Astrocyte of the hippocampus (primary cell): ENCODE measurements around the gene EVI5.

ENCODE experiments used
- DNase-seq: peaks from one replicate; pipeline ENCODE4 v3.0.0; 2011; ENCODE audit warnings: low read depth, low spot score

Gene EVI5

DNA sequence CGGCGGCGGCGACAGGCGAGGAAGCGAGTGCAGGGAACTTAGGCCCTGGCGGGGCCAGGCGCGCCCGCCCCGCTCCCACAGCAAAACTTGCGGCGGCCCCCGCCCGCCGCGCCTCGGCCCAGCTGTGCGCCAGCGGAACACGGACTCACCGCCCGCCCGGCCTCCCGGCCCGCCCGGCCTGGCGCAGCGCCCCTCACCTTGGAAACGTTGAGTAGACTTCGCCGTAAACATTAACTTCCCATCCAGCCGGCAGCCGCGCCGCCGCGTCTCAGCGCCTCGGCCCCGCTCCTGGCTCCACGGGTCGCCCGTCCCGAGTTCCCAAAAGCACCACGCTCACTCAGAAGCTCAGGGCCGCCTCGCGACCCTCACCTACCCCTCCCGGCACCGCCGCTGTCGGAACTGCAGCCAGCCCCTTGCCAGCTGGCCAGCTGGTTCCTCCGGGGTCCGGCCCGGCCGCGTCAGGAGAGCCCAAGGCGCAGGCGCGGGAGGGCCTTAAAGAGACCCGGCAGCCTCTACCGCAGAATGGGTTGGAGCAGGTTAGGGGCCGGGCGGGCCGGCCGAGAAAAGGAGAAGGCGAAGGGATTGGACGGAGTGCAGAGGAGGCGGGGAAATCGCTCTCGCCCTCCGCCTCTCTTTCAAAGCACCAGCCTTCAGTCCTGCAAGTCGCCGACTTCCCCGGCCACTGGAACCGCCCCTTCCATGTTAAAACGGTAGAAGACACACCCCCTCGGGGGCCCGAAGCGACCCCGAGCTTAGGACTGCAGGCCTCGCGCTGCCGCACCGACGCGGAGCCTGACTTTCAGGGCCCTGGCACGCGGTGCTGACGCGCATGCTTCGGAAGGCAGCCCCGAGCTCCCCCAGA lies at the start of gene EVI5:
Gene EVI5 (minus strand): TSS at position 470 of the 862 bp plus-strand sequence. CDS start 48,562 bp downstream, outside the sequence.
- peak; percentile 99 for DNase-seq

DNA sequence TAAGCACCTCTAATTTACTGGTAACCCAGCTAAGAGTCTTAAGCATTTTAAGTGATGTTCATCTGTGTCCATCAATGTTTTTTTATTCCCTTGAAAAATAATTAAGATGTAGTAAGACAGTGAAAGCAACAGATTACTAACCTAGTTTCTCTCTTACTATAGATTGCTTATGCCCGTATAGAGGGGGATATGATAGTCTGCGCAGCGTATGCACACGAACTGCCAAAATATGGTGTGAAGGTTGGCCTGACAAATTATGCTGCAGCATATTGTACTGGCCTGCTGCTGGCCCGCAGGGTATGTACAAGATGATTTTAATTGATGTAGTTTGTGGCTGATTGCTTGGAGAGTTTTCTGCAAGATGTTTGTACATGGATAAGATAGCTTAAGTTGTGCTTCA lies 49.7 kb upstream of the EVI5 start:
- DNase-seq = no peak

DNA sequence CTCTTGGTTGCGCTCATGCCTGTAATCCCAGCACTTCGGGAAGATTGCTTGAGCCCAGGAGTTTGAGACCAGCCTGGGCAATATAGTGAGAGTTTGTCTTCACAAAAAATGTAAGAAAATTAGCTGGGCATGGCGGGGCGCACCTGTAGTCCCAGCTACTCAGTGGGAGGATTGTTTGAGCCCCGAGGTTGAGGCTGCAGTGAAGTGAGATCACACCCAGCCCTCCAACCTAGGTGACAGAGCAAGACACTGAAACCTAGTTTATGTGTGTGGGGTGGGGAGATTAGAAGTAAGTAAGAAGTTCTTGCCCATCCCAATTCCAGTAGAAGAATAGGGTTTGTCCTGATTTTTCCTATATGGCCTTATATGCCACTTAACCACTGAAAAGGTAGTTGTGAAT lies 48.9 kb upstream of the EVI5 start:
- no peak for DNase-seq

DNA sequence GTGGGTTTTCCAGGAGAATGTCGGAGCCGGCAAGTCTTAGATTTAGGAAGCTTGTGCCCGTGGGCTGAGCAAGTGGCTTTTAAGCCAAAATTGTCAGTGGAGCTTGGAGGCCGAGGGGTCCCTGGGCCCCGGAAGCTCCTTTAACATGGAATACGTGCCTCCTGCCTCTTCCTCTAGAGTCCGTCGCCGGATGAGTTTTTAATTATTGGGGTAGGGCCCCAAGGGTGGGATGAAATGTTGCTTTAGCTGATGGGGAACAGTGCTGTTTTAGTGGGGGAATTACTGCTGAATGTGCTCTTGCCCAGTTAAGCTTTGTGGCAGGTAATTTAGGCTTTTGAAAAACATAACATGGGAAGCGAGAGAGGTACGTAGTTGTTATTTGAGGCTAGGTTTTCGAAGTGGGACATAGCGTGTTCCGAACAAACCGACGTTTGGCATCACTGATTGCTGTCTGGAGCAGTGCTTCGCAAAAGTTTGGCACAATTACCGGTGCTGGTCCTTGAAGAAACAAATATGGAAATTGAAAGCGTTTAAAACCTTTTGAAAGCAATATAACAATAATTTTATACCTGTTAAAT lies 47.7 kb upstream of the EVI5 start:
- peak; percentile 35 for DNase-seq

DNA sequence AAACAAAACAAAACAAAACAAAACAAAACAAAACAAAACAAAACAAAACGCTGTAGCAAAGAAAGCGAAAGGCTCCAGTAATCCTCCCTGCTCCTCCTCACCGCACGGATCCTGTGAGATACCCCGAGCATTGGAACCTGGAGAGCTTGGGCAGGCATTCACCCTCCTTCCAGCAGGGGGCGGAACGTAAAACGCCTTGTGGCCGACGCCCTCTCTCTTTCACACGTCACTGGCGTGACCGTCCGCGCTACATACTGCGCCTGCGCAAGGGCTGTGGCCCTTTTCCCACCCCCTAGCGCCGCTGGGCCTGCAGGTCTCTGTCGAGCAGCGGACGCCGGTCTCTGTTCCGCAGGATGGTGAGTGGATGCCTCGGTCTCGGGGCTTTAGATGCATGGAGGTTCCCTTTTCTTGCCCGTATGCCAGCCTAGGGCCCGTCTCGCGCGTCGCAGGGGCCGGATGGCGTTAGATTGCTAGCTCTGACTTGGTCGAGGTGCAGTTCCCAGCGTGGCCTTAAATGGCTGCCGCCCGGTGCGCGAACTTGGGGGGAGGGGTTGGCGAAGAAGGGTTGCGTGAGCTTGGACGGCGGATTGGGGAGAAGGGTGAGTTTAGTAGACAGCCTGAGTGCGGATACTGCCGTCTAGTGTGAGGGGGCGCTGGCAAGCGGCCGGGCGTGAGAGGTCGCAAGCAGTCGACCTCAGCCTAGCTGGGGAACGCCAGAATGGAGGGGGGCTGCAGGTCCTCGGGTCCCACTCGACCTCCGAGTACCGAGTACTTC lies 47.0 kb upstream of the EVI5 start, which contains the start of gene RPL5:
Gene RPL5 (plus strand): TSS at position 279 of the 775 bp plus-strand sequence. CDS start 75 bp downstream, at position 354.
- peak; percentile 99 for DNase-seq

DNA sequence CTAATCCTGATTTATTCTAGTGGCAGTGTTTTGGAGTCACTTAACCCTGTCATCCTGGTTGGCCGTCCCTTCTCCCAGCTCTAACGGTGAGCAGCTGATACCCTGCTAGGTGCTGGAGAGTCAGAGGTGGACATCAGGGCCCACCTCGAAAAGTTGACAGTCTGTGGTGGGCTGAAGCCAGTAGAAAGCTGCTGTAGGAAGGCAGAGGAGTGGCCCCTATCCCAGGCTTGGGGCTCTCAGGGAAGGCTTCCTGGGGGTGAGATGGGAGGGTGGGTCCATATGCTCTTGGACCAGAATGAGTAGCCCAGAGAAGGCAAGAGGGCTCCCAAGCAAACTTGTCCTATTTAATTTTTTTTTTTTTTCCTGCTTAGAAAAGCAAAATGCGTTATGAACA lies 46.5 kb upstream of the EVI5 start:
- peak; percentile 11 for DNase-seq

DNA sequence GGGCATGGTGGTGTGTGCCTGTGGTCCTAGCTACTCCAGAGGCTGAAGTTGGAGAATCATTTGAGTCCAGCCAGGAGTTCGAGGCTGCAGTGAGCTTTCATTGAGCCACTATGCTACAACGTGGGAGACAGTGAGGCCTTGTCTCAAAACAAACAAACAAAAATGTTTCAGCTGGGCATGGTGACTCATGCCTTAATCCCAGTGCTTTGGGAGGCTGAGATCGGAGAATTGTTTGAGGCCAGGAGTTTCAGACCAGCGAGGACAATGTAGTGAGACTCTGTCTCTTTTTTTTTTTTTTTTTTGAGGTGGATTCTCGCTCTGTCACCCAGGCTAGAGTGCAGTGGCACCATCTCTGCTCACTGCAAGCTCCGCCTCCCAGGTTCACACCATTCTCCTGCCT lies 41.9 kb upstream of the EVI5 start:
- no peak for DNase-seq

DNA sequence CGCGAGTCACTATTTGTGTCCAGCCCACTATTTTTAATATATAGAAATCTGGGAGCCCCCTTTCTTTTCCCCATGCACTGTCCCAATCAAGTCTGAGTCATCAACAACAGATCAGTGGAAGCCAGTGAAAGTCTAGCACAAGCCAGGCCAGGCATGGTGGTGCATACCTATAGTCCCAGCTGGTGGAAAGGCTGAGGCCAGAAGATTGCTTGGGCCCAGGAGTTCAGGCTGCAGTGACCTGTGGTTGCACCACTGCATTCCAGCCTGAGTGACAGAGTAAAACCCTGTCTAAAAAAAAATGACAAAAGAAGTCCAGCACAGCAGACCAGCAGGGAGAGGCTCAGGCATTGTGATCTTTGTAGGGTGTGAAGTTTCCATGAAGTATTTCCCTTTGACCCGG lies 38.0 kb upstream of the EVI5 start:
- peak; percentile 71 for DNase-seq

DNA sequence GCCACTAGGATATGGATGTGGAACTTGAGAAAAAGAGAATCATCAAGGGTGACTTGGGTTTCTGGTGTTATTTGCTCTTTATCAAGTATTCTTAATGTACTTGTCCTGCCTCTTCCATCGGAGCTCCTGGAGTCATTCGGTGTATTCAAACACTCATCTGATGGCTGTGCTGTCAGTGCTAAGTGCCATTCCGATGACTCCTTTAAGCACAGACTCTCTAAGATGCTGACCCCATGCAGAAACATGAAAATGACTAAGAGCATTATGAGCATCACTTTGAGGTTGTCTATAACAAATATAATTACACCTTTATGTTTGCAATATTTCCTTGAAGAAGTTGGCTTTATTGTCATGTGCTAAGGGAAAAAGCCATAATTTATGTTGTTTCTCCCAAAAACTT lies 35.6 kb upstream of the EVI5 start:
- no peak for DNase-seq

DNA sequence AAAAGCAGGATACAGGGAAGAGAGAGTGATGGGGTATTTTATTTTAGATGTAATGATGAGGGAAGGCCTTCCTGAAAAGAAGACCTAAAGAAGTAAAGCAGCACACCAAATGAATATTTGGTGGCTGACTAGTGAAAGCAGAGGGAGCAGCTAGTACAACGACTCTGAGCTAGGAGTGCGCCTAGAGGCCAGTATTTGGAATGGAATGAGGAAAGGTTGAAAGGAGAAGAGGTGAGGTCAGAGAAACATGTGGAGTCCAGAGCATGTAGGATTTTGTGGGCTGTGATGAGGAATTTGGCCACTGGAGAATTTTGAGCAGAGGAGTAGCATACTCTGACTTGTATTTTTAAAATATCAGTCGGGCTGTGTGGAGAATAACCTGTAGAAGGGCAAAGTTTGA lies 35.1 kb upstream of the EVI5 start:
- DNase-seq = peak; percentile 34

DNA sequence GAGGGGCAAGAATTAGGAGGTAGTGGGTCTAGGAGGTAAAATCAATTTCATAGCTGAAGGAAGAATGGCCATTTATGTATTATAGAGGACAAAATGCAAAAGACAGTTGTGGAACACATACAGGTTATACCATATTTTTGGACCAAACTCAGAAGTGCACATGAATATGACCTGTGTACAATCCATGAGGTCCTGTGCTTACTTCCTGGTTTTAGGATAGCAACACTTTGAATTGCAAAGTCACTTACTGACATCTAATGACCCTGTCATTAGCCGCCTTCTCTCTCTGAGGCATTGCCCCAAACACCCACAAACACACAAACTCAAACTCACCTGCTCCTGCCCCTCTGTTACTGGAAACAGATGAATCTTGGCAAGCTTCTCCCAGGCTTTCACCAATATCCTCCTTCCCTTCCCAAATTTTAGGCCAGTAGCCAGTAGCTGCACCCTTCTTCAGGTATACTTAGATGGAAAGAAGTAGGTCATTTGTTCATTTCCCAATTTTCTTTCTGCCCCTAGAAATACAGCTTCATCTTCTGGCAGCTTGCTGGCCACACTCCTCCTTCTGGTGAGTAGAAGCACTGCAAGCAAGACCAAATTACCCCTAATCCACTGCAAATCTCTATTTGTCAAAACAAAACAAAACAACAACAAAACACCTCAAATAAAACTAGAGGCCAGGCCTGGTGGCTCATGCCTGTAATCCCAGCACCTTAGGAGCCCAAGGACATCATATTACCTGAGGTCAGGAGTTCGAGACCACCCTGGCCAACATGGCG lies 33.3 kb upstream of the EVI5 start:
- DNase-seq = peak; percentile 26

DNA sequence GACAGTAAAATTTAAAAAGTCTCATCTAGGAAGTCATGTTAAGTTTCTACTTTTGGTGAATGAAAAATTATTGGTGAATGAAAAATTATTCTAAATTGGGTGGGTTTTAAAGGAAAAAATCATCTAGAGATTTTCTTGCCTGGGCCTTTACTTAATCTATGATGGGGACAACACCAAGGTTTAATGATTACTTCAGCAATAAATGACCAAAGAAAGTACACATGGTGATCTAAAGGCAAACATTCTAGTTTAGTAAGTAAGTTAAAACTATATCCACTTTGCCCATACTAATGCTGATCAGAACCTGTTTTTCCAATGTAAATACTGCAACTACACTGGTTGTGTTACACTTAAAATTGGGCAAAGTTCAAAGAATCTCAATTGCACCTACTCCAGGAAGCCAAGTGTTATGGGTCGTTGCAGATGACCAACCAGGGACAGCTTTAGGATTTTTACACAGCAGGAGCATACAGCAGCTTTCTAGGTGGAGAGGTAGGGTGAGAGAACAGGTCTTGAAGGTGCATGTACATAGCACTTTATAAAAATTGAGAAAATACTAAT lies 32.3 kb upstream of the EVI5 start:
- DNase-seq = no peak

DNA sequence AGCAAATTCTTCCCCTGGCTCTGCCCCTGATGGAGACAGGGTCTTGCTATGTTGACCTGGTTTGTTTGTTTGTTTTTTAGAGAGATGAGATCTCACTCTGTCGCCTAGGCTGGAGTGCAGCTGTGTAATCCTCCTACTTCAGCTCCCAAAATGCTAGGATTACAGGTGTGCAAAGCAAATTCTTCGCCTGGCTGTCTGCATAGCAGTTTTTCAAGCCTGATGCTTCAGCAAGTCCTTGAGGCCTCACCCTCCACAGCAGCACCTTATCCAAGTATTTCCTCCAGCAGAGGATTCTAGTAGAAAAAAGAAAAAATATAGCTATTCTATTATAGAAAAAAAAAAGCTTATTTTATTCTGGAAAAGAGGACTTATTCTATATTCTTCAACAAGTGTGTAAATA lies 31.8 kb upstream of the EVI5 start:
- no peak for DNase-seq

DNA sequence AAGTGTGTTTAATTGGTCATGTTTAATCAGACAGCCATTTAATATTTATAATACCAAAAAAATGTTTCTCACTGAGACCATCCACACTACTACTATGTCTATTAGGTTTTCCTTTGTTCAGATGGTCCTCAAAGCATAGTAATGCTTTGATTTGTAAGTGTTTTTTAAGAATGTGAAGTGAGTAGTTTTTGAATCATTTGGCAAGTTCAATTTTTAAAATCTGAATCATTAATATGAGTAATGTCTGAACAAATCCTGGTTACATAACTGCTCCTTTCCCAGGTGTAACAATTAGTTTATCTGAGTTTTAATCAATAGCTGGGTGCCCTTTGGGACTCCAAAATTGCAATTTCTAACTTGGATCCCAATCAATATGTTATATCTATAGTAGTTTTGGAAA lies 23.5 kb upstream of the EVI5 start:
- DNase-seq = no peak

DNA sequence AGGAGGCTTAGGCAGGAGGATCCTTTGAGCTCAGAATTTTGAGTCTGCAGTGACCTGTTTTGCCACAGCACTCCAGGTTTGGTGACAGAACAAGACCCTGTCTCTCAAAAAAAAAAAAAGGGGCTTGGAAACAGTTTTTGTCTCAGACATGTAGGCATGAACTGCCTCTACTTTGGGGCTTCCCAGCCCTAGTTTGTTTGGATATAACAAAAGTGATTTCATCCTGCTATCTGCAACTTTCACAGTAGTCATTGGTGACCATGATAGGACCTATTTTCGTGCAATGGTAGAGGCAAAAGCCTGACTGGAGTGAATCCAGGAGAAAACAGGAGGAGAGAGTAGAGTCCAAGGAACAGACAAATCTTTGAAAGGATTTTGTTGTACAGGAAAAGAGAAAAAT lies 20.3 kb upstream of the EVI5 start:
- DNase-seq = no peak

DNA sequence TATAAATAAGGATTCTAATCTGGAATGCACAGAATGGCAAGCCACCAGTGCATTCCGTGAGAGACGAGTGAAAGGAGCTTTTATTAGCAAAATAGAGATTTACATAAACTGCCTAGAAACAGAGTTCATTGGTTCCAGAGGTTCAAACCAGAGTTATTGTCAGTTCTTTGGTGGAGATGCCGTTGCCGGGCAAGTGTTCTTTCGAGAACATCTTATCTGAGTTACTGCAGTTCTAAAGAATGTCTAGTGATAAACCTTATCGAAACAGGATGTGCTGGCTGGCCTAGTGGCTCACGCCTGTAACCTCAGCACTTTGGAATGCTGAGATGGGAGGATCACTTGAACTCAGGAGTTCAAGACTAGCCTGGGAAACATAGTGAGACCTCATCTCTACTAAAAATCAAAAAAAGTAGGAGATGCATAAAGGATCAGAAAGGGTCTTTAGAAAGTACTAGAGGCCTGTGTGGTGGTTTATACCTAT lies 19.9 kb upstream of the EVI5 start:
- DNase-seq = peak; percentile 96

DNA sequence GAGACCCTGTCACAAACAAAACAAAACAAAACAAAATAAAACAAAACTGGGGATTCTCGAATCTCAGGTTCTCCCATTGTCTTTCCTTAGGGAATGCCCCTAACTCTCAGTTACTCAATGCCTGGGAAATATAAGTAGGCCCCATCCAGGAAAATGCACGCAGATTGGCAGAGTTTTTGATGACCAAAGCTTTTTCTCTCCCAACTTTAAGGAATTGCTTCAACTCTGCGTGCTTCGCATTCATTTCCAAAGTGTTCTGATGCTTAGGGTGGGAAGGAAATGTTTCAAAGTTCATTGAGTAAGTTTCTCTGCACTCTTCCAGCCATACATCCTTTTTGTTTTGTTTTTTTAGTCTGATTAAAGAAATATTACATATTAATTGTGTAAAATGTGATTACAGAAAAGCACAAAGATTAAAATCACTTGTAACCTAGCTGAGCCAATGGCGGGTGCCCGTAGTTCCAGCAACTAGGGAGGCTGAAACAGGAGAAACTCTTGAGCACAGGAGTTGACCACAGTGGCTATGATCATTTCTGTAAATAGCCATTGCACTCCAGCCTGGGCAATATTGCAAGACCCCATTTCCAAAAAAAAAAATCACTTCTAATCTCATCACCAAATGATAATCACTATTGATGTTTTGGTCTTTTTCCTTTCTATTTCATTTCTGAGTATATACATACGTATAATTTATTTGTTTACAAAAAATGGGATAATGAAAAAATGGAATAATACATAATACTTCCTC lies 18.4 kb upstream of the EVI5 start:
- no peak for DNase-seq

DNA sequence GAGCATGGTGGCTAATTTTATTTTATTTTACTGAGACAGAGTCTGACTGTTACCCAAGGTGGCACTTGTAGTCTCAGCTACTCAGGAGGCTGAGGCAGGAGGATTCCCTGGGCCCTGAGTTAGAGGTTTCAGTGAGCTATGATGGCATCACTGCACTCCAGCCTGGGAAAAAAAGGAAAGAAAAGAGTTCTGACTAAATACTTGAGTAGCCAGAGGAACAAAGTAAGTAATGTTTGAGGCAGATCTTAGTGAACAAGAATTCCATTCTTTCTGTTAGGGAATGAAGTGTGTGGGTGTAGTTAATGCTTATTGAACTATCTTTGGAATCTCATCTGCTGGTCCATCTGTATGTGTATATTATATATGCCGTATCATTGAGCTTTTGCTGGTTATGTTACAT lies 13.1 kb upstream of the EVI5 start:
- peak; percentile 70 for DNase-seq

DNA sequence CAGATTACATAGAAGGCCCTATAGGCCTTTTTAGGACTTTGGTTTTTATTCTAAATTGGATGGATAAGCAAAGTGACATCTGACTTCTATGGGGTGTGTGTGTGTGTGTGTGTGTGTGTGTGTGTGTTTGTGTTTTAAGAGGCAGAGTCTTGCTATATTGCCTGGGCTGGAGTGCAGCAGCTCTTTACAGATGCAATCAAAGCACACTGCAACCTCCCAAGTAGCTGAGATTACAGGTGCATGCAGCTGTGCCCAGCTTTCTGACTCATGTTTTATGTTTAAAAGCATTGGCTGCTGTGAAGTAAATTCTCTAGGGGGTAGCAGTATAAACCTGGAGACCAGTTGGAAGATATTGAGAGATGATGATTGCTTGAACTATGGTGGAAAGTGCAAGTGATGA lies 12.4 kb upstream of the EVI5 start:
- DNase-seq = no peak

DNA sequence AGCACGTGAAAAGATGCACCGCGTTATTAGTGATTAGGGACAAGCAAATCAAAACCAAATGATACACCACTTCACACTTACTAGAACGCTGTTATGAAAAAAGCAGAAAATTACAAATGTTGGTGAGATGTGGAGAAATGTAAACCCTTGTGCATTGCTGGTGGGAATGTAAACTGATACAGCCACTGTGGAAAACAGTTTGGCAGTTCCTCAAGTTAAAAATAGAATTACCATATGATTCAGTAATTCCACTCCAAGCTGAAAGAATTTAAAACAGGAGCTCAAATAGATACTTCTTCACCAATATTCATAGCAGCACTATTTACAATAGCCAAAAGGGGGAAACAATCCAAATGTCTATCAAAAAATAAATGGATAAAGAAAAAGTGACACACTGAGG lies 10.3 kb upstream of the EVI5 start:
- DNase-seq = peak; percentile 48
